NCI-H1048 (cell line): ENCODE results near the gene NPR2.

Experiments
- DNase-seq: peaks from one replicate; lab custom pipeline; 2025; lab: John Stamatoyannopoulos, UW

Gene NPR2

DNA sequence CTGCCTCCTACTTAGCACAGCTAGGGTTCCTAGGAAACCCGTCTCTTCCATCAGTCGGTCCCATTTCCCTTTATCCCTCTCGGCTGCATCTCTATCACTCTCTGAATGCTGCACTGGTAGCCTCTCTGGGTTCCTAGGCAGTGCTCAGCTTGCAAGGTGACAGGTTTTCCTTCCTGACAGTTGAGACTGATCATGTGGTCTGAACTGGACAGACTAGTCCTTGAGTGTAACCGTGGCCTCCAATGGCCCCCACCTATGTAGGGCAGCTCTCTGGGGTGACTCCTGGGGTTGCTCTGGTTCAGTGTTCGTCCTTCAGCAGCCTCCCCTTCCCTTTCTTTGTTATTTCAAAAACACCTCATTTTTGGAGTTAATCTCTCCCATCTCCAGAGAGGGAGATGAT, 41.4 kb downstream of the NPR2 start:
- no peak for DNase-seq

DNA sequence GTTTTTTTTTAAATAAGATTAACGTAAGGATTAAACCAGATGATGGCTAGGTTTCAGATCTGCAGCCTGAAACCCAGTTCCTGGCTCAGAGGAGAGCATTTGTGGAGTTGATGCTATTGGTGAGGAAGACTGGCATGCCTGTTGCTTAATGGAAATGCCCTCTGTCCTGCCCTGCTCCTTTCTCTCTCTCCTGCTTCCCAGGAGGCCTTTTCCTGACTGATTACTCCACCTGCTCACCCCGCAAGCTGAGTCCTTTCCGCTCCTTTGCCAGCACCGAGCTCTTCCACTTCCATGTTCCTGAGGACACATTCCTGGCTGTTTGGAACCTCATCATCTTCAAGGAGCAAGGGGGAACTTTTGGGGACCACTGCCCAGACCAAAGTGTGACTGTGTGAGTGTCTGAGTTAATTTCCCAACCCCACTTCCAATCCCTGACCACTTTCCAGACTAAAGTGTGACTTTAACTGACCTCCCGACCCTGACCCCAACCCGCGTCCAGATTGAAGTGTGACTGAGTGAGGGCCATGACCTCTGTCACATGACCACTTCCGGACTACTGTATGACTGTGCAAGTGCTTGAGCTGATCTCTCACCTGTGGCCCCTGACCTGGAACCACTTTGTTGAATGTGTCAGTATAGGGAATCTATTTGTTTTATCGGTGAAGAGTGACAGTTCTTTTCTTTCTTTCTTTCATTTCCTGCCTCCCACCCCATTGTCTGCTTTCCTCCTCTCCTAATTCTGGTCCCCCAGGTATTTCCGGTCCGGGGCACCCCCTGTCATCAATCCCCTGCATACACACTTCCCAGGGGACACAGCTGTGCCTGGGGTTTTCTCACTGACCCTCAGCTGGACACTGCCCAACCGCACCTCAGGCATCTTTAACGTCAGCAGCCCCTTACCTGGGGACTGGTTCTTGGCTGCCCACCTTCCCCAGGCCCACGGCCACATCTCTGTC, 43.1 kb downstream of the NPR2 start:
- no peak for DNase-seq

DNA sequence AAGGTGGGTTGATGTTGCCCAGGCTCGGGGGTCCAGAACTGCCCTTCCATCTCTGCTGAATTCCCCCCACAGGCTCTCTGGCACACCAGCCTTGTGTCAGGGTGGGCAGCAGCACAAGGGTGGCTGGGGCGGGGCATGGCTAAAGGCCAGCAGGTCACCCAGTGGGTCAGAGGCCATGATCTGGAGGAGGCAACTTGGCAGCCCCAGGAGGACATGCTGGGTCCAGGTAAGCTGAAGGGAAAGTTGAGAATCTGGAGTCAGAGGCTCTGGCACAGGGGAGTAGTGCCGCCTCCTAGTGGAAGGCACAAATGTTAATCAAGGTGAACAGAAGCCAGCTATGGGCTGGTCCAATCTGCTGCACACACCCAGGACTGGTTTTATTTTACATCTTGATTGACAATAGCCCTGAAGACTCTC, 43.8 kb downstream of the NPR2 start:
- DNase-seq: no peak

DNA sequence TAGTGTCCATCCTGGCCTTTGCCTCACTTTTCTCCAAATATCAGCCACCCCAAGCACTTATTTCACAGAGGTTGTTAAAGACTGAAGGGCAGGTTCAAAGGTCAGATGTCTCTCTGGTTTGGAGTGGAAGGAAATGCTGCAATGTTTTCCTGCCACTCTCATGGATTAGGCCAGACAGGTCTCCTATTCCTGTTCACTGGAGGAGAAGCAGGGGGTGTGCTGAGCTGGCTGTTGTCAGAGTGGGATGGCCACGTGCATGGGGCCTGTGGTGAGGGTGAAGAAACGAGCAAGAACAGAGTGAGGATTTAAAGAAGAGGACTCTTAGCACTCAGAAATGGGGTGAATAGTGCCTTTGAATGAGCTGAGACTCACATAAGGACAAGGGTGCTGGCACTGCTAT, 44.4 kb downstream of the NPR2 start:
- no peak for DNase-seq

DNA sequence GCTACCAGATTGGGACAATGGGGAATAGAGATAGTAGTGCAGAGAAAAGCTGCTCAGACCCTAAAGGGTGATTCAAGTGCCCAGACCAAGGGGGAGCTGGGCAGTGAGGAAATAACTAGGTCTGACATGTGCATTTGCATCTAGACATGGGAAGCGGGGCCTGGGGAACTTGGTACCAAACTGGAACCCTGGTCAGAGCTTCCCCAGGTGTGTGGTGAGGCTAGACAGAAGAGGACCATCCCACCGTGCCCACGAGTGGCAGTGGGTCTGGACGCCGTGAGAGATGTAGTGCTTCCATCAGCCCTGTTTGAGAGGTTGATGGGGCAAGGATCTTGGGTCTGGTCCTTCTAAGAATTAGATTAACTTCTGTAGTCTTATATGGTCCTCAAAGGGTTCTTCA, 45.2 kb downstream of the NPR2 start:
- no peak for DNase-seq

DNA sequence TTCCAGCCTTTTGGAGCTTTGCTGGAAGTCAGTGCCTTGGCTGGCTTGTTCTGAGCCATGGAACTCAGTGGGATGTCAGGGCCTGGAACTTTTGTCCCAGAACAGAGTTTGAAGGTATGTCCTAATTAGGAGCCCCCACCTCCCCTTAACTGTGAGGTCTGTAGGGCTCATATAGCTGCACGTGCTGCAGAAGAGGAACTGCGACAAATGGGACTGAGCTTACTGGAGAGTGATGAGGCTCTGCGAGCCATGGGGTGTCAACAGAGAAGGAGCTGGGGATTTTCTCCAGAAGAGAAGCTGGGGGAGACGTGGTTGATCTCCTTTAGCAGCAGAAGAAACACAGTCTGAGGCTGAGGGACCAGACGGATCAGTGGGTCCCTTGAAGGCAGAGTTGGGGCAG, 48.5 kb downstream of the NPR2 start:
- DNase-seq: no peak

DNA sequence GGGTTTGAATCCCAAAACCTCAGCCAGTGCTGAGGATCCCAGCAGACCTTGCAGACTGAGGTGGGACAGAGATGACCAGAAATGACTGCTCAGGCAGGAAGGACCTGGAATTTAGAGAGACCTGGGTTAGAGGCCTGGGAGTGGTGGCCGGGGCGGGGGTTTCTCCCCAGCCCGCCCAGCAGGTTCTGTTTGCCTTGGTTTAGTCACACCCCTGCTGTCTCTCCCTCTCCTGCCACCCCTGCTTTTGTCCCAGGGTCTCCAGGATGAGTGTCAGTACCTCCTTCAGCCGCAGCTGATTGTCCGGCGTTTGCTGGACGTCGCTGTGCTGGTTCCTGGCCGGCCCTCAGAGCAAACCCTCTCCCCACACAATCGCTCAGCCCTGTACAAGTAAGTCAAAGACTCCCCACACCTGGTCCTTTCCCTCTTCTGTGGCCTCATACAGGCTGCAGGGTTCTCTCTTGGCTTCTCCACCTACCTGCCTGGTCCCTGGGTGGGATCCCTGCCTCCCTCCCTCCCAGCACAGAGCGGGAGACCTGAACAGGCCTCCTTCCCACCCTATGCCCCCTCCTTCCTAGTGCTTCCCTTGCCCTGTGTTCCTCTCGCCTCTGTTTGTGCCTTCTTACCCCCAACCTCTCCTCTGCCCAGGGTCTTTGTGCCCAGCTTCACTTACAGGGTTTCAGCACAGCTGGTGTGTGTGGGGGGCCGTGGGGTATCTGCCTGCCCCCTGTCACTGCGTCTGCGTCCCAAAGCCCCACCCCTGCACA, 49.7 kb downstream of the NPR2 start:
- DNase-seq: no peak

DNA sequence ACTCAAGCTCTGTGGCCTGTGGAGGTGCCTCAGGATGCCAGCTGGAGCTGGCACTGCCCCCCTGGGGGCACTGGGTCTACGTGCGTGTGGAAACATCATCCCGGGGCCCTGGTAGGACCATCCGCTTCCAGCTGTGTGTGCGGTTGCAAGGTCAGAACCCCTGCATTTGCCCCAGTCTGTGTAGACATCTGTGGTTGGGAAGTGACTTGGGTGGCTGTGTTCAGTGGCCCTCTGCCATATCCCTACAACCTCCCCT, 50.2 kb downstream of the NPR2 start:
- DNase-seq: no peak

DNA sequence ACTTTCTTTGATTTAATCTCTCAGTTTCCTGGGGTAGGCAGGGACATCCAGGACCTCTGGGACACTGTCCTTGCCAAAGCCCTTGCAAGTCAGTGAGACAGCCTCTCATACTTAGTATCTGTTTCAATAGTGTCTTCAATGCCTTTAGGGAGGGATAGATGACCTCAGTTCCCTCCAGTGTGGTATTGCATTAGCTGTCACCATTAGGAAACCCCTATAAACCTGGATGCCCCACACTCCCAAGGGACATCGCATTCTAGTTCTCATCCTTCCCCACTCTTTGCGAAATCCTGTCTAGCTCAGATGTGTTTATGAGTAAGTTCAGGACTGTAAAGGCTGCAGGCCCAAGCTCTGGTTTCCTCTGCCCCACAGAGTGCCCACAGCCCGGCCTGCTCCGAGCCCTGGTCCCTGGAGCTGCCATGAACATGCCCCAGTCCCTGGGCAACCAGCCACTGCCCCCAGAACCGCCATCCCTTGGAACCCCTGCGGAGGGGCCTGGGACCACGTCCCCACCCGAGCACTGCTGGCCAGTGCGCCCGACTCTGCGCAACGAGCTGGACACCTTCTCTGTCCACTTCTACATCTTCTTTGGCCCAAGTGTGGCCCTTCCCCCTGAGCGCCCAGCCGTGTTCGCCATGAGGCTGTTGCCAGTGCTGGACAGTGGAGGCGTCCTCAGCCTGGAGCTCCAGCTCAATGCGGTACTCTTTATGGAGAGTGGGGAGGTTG, 50.8 kb downstream of the NPR2 start:
- DNase-seq: no peak

DNA sequence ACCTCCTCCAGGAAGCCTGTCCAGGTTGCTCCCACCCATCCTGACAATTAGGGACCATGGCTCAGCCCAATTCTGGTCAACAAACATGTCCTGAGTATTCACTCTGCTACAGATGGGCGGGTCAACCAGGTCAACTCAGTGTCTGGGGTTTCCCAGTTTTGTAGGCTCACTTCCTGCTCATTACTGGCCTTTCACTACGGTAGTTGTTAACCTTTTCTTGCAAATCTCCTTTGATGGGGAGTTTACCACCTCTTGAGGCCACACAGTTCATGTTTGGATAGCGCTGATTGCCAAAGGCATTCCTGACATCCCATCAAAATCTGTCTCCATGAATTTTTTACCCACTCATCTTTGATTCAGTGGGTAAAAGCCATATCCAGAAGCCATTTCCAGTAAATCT, 51.4 kb downstream of the NPR2 start:
- no peak for DNase-seq

DNA sequence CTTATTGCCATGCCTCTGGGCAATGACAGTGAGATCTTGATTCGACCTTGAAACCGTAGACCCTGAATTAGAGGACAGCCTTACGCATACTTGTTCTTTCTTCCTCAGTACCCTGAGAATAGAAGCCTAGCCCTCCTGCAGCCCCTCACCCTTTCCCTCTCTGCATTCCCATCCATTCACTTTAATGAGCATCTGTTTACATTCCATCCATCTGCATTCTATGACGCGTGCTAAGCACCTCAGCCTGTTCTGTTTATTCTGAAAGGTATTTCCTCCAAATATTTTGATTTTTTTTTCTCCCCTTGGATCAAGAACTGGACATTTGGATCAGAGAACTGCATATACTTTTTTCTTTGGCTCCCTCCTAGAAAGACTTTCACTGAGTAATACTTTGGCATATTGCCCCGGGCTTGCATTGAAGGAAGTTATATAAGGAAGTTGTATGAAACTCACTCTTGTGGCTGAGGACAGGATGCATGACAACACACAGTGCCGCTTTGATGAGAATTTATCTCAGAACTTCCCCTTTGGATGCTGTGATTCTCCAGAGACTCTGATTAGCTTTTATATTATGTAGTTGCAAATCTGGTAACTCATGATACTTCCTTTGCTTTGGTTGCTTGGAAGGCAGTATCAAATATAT, 53.4 kb downstream of the NPR2 start:
- DNase-seq: no peak

DNA sequence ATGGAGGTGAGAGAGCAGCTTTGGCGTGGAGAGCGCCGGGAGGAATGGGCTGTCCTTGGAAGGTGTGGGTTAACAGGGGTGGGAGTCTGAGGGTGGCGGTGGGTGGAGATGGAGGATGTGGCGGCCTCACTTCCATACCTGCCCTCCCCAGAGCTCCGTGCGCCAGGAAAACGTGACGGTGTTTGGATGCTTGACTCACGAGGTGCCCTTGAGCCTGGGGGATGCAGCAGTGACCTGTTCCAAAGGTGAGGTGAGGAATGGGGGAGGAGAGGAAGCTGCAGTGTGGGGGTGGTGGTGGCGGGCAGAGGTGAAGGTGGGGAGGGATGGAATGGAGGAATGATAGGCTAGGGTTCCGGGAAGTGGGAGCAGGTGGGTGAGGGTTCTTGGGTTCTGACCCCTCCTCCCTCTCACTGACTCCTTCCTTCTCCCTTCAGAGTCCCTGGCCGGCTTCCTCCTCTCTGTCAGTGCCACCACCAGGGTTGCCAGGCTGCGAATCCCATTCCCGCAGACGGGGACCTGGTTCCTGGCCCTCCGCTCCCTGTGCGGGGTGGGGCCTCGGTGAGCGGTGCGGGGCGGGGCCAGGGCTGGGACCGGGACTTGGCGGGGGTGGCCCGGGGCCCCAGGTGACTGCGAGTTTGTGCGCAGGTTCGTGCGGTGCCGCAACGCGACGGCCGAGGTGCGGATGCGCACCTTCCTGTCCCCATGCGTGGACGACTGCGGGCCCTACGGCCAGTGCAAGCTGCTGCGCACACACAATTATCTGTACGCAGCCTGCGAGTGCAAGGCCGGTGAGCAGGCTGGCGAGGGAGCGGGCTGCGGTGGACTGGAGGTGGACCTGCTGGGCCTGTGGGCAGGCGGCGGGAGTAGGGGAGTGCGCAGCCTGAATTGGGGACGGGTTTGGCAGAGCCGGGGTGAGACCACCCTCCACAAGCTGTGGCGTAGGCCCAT, 54.7 kb downstream of the NPR2 start:
- no peak for DNase-seq

DNA sequence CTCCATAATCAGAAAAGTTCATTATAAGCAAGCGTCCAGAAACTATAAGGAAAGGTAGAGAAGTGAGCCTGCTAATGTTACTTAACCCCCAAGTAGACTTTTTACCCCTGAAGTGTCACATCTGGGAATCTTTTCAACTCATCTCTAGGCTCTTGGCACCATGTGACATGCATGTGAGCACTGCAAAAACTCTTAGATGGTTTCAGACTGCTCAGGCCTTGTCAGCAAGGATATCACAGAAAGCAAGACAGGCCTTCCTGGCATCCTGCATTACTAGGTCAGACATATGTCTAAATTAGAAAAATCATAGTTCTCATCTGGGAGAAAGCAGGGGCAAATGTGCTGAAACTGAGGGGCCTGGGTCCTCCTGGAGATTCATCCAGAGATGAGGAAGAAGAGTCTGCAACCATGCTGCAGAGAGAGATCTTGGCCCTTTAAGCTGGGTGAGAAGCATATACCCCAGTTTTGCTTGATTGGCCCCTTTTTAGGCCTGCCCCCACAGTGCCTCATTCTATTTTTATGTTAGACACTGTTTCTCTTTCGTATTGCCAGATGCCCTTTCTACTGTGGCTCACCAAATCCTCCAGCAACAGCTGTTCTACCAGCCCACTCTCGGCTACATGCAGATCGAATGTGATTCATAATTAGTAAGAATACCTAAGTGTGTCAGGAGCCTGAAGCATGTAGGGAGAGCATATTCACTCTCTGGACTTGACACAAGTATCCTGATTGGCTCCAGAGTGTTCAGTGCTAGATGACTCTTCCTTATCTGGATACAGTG, 56.6 kb downstream of the NPR2 start:
- DNase-seq: no peak

DNA sequence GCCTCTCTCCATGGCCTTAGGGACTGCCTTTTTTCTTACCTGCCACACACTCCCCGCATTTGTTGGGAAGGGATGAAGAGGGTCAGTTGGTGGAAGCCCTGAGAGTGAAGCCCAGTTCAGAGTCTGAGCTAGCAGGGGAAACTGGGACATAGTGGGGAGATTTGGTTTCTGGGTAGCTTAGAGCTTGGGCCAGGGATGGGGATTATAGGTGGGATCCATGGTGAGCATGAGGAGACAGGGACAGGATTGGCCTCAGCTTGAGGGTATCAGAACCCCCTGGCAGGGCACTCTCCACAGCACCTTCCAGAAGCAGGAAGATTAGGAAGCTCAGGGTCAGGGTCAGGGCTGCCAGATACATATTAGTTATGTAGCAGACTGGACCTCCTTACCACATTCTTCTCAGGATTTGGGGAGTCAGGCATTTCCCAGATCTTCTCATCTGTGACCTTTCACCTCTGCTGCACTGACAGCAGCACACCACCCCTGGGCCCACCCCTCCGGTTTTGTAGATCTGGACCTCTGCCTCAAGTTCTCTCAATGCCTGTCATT, 61.0 kb downstream of the NPR2 start:
- DNase-seq: no peak

DNA sequence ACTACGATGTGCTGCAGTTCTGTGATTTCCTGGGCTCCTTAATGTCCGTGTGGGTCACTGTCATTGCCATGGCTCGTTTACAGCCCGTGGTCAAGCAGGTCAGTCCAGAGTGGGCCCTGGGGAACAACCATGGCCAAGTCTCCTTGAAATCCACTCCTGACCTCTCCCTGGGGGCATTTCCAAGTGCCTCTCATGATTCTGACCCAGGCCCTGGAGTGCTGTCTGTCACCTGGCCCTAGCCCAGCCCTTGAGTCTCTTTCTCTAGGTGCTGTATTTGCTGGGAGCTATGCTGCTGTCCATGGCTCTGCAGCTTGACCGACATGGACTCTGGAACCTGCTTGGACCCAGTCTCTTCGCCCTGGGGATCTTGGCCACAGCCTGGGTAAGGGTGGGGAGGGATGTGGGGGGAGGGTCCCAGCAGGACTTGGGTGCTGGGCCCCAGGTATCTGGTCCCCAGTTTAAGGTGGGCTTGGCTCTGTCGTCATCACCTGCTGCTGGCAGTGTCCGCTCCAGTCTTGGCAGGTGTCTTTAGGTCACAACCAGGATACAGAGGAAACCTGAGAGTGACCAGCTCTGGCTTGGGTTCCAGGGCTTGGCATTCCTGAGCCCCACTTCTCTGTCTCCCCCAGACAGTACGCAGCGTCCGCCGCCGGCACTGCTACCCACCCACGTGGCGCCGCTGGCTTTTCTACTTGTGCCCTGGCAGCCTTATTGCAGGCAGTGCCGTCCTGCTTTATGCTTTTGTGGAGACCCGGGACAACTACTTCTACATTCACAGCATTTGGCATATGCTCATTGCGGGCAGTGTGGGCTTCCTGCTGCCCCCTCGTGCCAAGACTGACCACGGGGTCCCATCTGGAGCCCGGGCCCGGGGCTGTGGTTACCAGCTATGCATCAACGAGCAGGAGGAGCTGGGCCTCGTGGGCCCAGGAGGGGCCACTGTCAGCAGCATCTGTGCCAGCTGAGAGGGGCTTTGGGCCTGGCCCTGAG, 61.8 kb downstream of the NPR2 start:
- no peak for DNase-seq

DNA sequence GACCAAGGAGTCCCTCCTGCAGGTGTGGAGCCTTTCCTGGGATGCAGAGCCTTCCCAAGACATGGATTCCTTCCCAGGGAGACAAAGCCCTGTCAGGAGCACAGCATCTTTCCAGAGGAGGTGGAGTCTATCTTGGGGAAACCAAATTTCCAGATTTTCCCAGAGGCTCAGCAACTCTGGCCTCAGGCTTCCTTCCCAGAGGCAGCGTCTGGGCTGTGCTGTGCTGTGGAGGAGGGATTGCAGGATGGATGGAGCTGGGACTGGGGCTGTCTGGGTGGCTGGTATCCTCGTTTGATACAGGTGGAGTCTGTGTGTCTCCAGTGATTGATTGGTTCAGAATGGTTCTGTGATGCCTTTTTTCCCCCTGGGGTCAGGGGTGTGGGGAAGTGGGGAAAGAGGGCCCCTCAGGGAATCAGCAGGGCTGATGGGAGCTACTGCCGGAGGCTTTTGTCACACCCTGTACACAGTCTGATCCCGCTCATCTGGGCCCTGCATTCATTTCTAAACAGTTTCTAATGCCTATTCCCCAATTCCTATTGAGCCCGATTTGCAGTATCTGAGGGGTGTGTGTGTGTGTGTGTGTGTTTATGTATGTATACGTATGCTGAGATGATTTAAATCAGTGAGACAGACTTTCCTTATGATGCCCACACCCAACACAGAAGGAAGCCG, 62.8 kb downstream of the NPR2 start:
- DNase-seq: no peak

DNA sequence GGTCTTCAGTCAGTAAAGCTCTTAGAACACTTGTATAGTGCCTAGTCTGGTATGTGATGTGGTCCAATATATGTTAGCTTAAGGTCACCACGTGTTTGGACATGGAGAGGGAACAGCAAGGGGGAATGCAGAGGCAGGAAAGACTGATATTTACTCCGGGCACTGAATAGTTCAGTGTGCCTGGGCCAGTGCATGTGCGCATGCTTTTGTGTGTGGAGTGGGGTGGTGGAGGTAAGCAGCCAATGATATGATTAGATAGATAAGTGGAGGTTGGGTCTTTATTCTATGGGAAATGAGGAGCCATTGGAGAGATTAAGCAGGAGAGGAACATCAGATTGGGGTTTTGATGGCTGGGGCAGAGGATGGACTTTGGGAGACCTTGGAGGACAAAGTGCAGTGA, 64.8 kb downstream of the NPR2 start:
- DNase-seq: no peak

DNA sequence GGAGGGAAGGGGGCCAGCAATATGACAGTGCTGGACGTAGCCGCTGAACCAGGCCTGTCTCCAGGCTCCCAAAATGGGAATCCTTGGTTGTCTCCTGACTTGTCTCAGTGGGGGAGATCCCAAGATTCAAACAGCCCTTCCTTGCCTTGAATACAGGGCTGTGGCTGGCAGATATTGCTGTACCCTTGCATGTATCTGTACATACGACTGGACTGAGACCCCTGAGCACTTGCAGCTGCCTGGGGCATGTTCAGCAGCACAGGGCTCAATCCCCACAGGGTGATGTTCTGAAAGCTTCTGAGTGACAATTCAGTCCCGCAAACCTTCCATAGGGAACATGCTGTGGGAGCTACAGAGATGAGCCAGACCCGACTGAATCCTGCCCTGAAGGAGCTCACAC, 65.5 kb downstream of the NPR2 start:
- DNase-seq: no peak
